GM23338 (cell line): Measurements from ENCODE around the gene MRPL38.
A peak's percentile ranks its signal among the peaks of the same experiment; 100 is the strongest.

Experiments used
- CREB1 ChIP-seq: fragments of 250-450 bp; sonication (Bioruptor Pico); IDR thresholded peaks from 2 replicates; pipeline ENCODE4 v1.5.0; 2020; ENCODE audit warnings: low read depth, mild to moderate bottlenecking, moderate library complexity
- EZH2 ChIP-seq: fragments of 200-600 bp; sonication (generic); IDR thresholded peaks from one replicate; pipeline ENCODE4 v1.8.0; 2017; ENCODE audit warnings: antibody characterized with exemption, mild to moderate bottlenecking, low read depth; ENCODE audit not compliant: unreplicated experiment
- EZH2phosphoT487 ChIP-seq: fragments of 200-600 bp; sonication (generic); IDR thresholded peaks from one replicate; pipeline ENCODE4 v1.8.1; 2018; ENCODE audit warnings: antibody characterized with exemption; ENCODE audit not compliant: unreplicated experiment
- JUNB ChIP-seq: IDR thresholded peaks from one replicate; pipeline ENCODE4 v1.6.1; 2016; ENCODE audit warnings: antibody characterized with exemption; ENCODE audit not compliant: unreplicated experiment
- NANOG ChIP-seq: IDR thresholded peaks from 2 replicates; pipeline ENCODE4 v1.6.1; 2016; ENCODE audit warnings: antibody characterized with exemption, borderline replicate concordance
- POLR2AphosphoS5 ChIP-seq: IDR thresholded peaks from 2 replicates; pipeline ENCODE4 v1.6.1; 2016; ENCODE audit warnings: antibody characterized with exemption, low read depth
- STAT1 ChIP-seq: IDR thresholded peaks from one replicate; pipeline ENCODE4 v1.6.1; 2016; ENCODE audit warnings: antibody characterized with exemption; ENCODE audit not compliant: unreplicated experiment
- ZNF114 ChIP-seq: fragments of 250-450 bp; sonication (Bioruptor Pico); IDR thresholded peaks from 2 replicates; pipeline ENCODE4 v1.5.0; 2020; ENCODE audit warnings: mild to moderate bottlenecking, moderate library complexity
- ZNF331 ChIP-seq: fragments of 250-450 bp; sonication (Bioruptor Pico); IDR thresholded peaks from 2 replicates; pipeline ENCODE4 v1.5.0; 2020; ENCODE audit warnings: low read depth, mild to moderate bottlenecking, moderate library complexity
- TF ChIP-seq, protein P1 (sequence below), 2 experiments: fragments of 200-600 bp in 1 of 2; sonication (generic) in 1 of 2; conservative IDR thresholded peaks; 2 replicates each; pipeline versions ENCODE4 v1.5.1 to v1.6.1; 2016 to 2017; ENCODE audit warnings: antibody characterized with exemption in 2 of 2, low read depth in 2 of 2, mild to moderate bottlenecking in 2 of 2, moderate library complexity in 1 of 2
- TF ChIP-seq, protein P2 (sequence below): IDR thresholded peaks from one replicate; pipeline ENCODE4 v1.6.1; 2018; ENCODE audit warnings: antibody characterized with exemption; ENCODE audit not compliant: unreplicated experiment
- TF ChIP-seq, protein P3 (sequence below): IDR thresholded peaks from 2 replicates; pipeline ENCODE4 v1.6.1; 2016; ENCODE audit warnings: antibody characterized with exemption
- TF ChIP-seq, protein P4 (sequence below): fragments of 250-450 bp; sonication (Bioruptor Pico); IDR thresholded peaks from 2 replicates; pipeline ENCODE4 v1.5.0; 2020; ENCODE audit warnings: mild to moderate bottlenecking, moderate library complexity

DNA sequence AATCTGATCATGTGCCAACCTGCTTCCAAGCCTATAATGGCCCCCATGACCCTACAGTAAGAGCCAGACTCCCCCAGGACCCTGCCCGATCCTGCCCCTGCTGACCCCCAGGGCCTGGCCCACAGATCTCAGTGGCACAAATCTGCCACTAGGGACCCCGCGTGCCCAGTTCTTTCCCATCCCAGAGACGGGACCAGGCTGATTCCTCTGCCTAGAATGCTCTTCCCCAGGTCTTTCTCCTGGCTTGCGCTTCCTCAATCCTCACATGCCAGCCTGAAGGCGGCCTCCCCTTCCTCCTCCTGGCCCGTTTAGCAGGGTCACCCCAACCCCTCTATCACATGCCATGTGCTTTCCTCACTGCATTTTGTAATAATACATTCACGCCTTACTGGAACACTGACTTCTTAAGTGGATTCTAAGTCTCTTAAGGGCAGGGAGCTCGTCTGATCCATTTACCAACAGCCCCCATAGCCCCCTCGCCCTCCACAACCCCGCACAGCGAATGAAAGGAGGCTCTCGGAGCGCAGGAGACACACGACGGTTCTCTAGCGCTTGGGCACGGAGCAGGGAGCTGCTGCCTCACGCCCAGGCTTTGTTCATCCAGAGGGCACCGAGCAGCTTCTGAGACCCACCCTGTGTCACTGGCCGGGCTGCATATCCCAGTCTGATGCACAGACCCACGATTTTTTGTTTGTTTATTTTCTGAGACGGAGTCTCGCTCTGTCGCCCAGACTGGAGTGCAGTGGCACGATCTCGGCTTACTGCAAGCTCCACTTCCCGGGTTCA lies 9.1 kb downstream of the MRPL38 start:
- TF ChIP-seq POLR2AphosphoS5 = no peak
- TF ChIP-seq, protein P1, sequence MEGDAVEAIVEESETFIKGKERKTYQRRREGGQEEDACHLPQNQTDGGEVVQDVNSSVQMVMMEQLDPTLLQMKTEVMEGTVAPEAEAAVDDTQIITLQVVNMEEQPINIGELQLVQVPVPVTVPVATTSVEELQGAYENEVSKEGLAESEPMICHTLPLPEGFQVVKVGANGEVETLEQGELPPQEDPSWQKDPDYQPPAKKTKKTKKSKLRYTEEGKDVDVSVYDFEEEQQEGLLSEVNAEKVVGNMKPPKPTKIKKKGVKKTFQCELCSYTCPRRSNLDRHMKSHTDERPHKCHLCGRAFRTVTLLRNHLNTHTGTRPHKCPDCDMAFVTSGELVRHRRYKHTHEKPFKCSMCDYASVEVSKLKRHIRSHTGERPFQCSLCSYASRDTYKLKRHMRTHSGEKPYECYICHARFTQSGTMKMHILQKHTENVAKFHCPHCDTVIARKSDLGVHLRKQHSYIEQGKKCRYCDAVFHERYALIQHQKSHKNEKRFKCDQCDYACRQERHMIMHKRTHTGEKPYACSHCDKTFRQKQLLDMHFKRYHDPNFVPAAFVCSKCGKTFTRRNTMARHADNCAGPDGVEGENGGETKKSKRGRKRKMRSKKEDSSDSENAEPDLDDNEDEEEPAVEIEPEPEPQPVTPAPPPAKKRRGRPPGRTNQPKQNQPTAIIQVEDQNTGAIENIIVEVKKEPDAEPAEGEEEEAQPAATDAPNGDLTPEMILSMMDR (conservative IDR thresholded peaks at IDR 0.05; ENCODE audit: low read depth in 2 of 2) = peak; percentile 40 to 48; a peak in 3 of 4 replicates
- TF ChIP-seq ZNF331 = no peak
- no peak for TF ChIP-seq EZH2
- TF ChIP-seq, protein P2, sequence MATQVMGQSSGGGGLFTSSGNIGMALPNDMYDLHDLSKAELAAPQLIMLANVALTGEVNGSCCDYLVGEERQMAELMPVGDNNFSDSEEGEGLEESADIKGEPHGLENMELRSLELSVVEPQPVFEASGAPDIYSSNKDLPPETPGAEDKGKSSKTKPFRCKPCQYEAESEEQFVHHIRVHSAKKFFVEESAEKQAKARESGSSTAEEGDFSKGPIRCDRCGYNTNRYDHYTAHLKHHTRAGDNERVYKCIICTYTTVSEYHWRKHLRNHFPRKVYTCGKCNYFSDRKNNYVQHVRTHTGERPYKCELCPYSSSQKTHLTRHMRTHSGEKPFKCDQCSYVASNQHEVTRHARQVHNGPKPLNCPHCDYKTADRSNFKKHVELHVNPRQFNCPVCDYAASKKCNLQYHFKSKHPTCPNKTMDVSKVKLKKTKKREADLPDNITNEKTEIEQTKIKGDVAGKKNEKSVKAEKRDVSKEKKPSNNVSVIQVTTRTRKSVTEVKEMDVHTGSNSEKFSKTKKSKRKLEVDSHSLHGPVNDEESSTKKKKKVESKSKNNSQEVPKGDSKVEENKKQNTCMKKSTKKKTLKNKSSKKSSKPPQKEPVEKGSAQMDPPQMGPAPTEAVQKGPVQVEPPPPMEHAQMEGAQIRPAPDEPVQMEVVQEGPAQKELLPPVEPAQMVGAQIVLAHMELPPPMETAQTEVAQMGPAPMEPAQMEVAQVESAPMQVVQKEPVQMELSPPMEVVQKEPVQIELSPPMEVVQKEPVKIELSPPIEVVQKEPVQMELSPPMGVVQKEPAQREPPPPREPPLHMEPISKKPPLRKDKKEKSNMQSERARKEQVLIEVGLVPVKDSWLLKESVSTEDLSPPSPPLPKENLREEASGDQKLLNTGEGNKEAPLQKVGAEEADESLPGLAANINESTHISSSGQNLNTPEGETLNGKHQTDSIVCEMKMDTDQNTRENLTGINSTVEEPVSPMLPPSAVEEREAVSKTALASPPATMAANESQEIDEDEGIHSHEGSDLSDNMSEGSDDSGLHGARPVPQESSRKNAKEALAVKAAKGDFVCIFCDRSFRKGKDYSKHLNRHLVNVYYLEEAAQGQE = no peak
- no peak for TF ChIP-seq CREB1 (CRISPR knock-in tag)
- TF ChIP-seq EZH2phosphoT487 = no peak
- TF ChIP-seq JUNB = no peak
- TF ChIP-seq STAT1 = no peak
- TF ChIP-seq, protein P3, sequence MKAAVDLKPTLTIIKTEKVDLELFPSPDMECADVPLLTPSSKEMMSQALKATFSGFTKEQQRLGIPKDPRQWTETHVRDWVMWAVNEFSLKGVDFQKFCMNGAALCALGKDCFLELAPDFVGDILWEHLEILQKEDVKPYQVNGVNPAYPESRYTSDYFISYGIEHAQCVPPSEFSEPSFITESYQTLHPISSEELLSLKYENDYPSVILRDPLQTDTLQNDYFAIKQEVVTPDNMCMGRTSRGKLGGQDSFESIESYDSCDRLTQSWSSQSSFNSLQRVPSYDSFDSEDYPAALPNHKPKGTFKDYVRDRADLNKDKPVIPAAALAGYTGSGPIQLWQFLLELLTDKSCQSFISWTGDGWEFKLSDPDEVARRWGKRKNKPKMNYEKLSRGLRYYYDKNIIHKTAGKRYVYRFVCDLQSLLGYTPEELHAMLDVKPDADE = no peak
- TF ChIP-seq, protein P4, sequence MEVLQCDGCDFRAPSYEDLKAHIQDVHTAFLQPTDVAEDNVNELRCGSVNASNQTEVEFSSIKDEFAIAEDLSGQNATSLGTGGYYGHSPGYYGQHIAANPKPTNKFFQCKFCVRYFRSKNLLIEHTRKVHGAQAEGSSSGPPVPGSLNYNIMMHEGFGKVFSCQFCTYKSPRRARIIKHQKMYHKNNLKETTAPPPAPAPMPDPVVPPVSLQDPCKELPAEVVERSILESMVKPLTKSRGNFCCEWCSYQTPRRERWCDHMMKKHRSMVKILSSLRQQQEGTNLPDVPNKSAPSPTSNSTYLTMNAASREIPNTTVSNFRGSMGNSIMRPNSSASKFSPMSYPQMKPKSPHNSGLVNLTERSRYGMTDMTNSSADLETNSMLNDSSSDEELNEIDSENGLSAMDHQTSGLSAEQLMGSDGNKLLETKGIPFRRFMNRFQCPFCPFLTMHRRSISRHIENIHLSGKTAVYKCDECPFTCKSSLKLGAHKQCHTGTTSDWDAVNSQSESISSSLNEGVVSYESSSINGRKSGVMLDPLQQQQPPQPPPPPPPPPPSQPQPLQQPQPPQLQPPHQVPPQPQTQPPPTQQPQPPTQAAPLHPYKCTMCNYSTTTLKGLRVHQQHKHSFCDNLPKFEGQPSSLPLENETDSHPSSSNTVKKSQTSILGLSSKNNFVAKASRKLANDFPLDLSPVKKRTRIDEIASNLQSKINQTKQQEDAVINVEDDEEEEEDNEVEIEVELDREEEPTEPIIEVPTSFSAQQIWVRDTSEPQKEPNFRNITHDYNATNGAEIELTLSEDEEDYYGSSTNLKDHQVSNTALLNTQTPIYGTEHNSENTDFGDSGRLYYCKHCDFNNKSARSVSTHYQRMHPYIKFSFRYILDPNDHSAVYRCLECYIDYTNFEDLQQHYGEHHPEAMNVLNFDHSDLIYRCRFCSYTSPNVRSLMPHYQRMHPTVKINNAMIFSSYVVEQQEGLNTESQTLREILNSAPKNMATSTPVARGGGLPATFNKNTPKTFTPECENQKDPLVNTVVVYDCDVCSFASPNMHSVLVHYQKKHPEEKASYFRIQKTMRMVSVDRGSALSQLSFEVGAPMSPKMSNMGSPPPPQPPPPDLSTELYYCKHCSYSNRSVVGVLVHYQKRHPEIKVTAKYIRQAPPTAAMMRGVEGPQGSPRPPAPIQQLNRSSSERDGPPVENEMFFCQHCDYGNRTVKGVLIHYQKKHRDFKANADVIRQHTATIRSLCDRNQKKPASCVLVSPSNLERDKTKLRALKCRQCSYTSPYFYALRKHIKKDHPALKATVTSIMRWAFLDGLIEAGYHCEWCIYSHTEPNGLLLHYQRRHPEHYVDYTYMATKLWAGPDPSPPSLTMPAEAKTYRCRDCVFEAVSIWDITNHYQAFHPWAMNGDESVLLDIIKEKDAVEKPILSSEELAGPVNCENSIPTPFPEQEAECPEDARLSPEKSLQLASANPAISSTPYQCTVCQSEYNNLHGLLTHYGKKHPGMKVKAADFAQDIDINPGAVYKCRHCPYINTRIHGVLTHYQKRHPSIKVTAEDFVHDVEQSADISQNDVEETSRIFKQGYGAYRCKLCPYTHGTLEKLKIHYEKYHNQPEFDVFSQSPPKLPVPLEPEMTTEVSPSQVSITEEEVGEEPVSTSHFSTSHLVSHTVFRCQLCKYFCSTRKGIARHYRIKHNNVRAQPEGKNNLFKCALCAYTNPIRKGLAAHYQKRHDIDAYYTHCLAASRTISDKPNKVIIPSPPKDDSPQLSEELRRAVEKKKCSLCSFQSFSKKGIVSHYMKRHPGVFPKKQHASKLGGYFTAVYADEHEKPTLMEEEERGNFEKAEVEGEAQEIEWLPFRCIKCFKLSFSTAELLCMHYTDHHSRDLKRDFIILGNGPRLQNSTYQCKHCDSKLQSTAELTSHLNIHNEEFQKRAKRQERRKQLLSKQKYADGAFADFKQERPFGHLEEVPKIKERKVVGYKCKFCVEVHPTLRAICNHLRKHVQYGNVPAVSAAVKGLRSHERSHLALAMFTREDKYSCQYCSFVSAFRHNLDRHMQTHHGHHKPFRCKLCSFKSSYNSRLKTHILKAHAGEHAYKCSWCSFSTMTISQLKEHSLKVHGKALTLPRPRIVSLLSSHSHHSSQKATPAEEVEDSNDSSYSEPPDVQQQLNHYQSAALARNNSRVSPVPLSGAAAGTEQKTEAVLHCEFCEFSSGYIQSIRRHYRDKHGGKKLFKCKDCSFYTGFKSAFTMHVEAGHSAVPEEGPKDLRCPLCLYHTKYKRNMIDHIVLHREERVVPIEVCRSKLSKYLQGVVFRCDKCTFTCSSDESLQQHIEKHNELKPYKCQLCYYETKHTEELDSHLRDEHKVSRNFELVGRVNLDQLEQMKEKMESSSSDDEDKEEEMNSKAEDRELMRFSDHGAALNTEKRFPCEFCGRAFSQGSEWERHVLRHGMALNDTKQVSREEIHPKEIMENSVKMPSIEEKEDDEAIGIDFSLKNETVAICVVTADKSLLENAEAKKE (CRISPR knock-in tag) = no peak
- TF ChIP-seq NANOG = no peak
- TF ChIP-seq ZNF114 (CRISPR knock-in tag) = no peak
